Measurements from ENCODE around the gene APOB. TPM values are rescaled to one million over a fixed set of nuclear protein-coding genes. Genes with fewer than 3 reads are reported as not detected.

Gene APOB, protein sequence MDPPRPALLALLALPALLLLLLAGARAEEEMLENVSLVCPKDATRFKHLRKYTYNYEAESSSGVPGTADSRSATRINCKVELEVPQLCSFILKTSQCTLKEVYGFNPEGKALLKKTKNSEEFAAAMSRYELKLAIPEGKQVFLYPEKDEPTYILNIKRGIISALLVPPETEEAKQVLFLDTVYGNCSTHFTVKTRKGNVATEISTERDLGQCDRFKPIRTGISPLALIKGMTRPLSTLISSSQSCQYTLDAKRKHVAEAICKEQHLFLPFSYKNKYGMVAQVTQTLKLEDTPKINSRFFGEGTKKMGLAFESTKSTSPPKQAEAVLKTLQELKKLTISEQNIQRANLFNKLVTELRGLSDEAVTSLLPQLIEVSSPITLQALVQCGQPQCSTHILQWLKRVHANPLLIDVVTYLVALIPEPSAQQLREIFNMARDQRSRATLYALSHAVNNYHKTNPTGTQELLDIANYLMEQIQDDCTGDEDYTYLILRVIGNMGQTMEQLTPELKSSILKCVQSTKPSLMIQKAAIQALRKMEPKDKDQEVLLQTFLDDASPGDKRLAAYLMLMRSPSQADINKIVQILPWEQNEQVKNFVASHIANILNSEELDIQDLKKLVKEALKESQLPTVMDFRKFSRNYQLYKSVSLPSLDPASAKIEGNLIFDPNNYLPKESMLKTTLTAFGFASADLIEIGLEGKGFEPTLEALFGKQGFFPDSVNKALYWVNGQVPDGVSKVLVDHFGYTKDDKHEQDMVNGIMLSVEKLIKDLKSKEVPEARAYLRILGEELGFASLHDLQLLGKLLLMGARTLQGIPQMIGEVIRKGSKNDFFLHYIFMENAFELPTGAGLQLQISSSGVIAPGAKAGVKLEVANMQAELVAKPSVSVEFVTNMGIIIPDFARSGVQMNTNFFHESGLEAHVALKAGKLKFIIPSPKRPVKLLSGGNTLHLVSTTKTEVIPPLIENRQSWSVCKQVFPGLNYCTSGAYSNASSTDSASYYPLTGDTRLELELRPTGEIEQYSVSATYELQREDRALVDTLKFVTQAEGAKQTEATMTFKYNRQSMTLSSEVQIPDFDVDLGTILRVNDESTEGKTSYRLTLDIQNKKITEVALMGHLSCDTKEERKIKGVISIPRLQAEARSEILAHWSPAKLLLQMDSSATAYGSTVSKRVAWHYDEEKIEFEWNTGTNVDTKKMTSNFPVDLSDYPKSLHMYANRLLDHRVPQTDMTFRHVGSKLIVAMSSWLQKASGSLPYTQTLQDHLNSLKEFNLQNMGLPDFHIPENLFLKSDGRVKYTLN (N-terminal part only)
- not detected in 2 replicates for total RNA-seq (2014; rRNA removed; shearing (Covaris generic))
- not detected in 2 replicates for polyA plus RNA-seq (2016; fragmentation: Nextera tagmentation; extraction: Ambion mirVana)

DNA sequence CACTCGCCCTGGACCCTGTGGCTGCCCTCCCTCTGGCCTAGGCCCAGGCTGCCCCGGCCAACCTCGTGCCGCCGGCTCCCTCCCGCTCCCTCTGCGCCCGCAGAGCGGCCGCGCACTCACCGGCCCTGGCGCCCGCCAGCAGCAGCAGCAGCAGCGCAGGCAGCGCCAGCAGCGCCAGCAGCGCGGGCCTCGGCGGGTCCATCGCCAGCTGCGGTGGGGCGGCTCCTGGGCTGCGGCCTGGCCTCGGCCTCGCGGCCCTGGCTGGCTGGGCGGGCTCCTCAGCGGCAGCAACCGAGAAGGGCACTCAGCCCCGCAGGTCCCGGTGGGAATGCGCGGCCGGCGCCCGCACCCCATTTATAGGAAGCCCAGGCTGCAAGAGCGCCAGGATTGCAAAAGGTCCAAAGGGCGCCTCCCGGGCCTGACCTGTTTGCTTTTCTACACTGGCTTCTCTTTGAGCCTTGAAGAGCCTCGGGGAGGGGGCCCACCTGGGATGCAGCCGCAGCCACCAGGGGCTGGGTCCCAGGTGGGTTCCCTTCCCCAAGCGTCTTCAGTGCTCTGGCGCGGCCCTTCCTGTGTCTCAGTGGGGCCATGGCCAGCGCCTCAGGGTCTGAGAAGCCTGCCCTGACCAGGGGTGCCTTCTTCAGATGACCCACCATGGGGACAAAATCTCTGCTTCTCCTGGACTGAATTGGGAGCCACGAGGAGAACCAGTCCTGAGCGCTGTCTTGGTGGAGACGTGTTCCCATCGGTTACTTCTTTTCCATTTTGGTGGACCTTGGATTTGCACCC is at the start of gene APOB:
Gene APOB, minus strand, starts transcription at position 330 of the 789 bp plus-strand sequence. Its CDS starts 128 bp downstream, at position 202.
- no peaks in the 10 kb centered on the region for H3K4me1 ChIP-seq (ENCODE audit: insufficient read depth)
- 0 out of 2 replicates have a peak, but pooled peaks cover 18% of the 10 kb centered on the region for H3K27me3 ChIP-seq (replicated peaks; ENCODE audit: insufficient read depth)
- in situ Hi-C loops (cut with MboI) = no loop called here
- H3F3A ChIP-seq (ENCODE audit: insufficient read depth) = no peaks in the 10 kb centered on the region
- WGBS, 2 experiments (ENCODE audit: low coverage in 1 of 2, low lambda C conversion rate in 2 of 2, missing lambda C conversion rate in 2 of 2) = 24% methylated on average over 40 to 41 of the region's 51 CpGs
- no peak within 1 kb of the TSS for H2AFZ ChIP-seq
- no peaks in the 10 kb centered on the region for H3K9me3 ChIP-seq (ENCODE audit: low read depth)
- H3K79me2 ChIP-seq (ENCODE audit: insufficient read depth) = no peaks in the 10 kb centered on the region
- no peak within 1 kb of the TSS for H3K9ac ChIP-seq
- no peak within 1 kb of the TSS for H3K4me2 ChIP-seq (ENCODE audit: unreplicated experiment)
- no peak within 1 kb of the TSS for H3K4me3 ChIP-seq
- H3K36me3 ChIP-seq (ENCODE audit: low read depth) = no peaks in the 10 kb centered on the region
- DNase-seq = peak; percentile 24
- no peak for TF ChIP-seq EZH2phosphoT487 (IDR thresholded peaks at IDR 0.05; ENCODE audit: insufficient read depth, low read depth)
- no peak for TF ChIP-seq EZH2 (IDR thresholded peaks at IDR 0.05; ENCODE audit: insufficient read depth, poor library complexity, severe bottlenecking)
- no peaks in the 10 kb centered on the region for H4K20me1 ChIP-seq (ENCODE audit: insufficient read depth)
- no peak within 1 kb of the TSS for H3K27ac ChIP-seq
- no peaks in the 10 kb centered on the region for H3K9me2 ChIP-seq (ENCODE audit: insufficient read depth)

DNA sequence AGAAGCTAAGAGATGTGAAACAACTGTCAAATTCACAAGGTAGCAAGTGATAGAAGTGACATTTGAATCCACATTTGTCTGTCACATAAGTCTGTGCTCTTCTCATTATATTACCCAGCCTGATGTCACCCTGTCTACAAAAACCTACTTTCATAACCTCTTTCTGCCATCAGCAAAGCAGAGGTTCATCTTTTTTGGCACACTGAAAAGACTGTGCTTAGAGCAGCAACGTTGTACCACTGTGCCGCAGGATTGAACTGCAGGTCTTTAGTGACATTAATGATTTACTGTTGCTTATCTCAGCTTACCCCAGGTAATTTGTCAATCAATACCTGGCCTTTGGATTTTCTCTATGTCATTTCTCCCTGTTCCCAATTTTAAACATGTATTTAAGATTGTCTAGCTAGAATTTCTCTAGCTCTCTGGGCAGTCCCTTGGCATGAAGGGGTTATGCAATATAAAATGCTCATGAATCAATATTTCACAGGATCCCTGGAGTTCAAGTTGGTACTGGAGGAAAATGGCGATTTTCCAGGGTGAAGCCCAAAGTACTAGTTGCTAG is 48.5 kb upstream of the APOB start:
- Histone ChIP-seq H3K9ac (no peak overlapping the region), H3K9me3 (ENCODE audit: low read depth) (no peaks in the 10 kb centered on the region), H3K27me3 (replicated peaks; ENCODE audit: insufficient read depth) (no peaks in the 10 kb centered on the region), H3K9me2 (ENCODE audit: insufficient read depth) (no peaks in the 10 kb centered on the region), H3K27ac (no peak overlapping the region), H2AFZ (no peak overlapping the region), H3K36me3 (ENCODE audit: low read depth) (no peaks in the 10 kb centered on the region), H3K79me2 (ENCODE audit: insufficient read depth) (no peaks in the 10 kb centered on the region), H3K4me2 (ENCODE audit: unreplicated experiment) (no peak overlapping the region), H3K4me1 (ENCODE audit: insufficient read depth) (no peaks in the 10 kb centered on the region), H4K20me1 (ENCODE audit: insufficient read depth) (no peaks in the 10 kb centered on the region), H3F3A (ENCODE audit: insufficient read depth) (no peaks in the 10 kb centered on the region), H3K4me3 (no peak overlapping the region)
- TF ChIP-seq EZH2phosphoT487 (IDR thresholded peaks at IDR 0.05; ENCODE audit: insufficient read depth, low read depth) (no peak), EZH2 (IDR thresholded peaks at IDR 0.05; ENCODE audit: insufficient read depth, poor library complexity, severe bottlenecking) (no peak)
- 27 to 29% methylated on average over 3 of the region's 3 CpGs for WGBS, 2 experiments (ENCODE audit: low coverage in 1 of 2, low lambda C conversion rate in 2 of 2, missing lambda C conversion rate in 2 of 2)
- no peak for DNase-seq
- in situ Hi-C loops (cut with MboI) = no loop called here

DNA sequence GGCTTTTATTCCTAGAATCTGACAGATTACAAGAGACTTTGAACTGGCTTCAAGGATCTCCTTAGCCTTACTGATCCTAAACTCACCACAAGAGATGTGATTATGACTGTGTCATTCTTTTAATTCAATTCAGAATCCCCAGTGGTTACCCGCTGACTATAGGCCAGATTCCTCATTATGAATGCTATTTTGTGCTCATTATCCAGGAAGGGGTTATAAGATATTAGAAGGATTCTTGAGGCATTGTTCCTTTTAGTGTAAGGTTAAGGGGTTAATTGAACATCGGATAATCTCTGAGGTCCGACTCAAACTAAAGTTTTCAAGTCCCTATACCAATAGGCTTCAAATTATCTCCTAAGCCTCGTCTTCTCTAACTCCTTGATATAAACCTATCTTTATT is 40.5 kb upstream of the APOB start:
- H3K79me2 ChIP-seq (ENCODE audit: insufficient read depth) = no peaks in the 10 kb centered on the region
- no peak overlapping the region for H3K9ac ChIP-seq
- no peak overlapping the region for H2AFZ ChIP-seq
- in situ Hi-C loops (cut with MboI) = no loop called here
- no peaks in the 10 kb centered on the region for H3F3A ChIP-seq (ENCODE audit: insufficient read depth)
- H4K20me1 ChIP-seq (ENCODE audit: insufficient read depth) = no peaks in the 10 kb centered on the region
- no peaks in the 10 kb centered on the region for H3K27me3 ChIP-seq (replicated peaks; ENCODE audit: insufficient read depth)
- H3K4me2 ChIP-seq (ENCODE audit: unreplicated experiment) = no peak overlapping the region
- H3K4me3 ChIP-seq = no peak overlapping the region
- no peaks in the 10 kb centered on the region for H3K9me2 ChIP-seq (ENCODE audit: insufficient read depth)
- no peak for TF ChIP-seq EZH2phosphoT487 (IDR thresholded peaks at IDR 0.05; ENCODE audit: insufficient read depth, low read depth)
- TF ChIP-seq EZH2 (IDR thresholded peaks at IDR 0.05; ENCODE audit: insufficient read depth, poor library complexity, severe bottlenecking) = no peak
- DNase-seq = no peak
- H3K36me3 ChIP-seq (ENCODE audit: low read depth) = no peaks in the 10 kb centered on the region
- H3K27ac ChIP-seq = no peak overlapping the region
- H3K4me1 ChIP-seq (ENCODE audit: insufficient read depth) = no peaks in the 10 kb centered on the region
- H3K9me3 ChIP-seq (ENCODE audit: low read depth) = no peaks in the 10 kb centered on the region
- WGBS, 2 experiments (ENCODE audit: low coverage in 1 of 2, low lambda C conversion rate in 2 of 2, missing lambda C conversion rate in 2 of 2) = 32 to 38% methylated on average over 4 of the region's 4 CpGs
